NCI-H526 (cell line): ENCODE results near the gene KRTAP10-10.
"Not testable (repeated sequence)": the region's sequence is repeated elsewhere in the genome, so short reads cannot be mapped to it uniquely, and the experiment has no call there.

Source experiments
- DNase-seq, 2 experiments: peaks; one replicate each; lab custom pipeline; 2025; lab: John Stamatoyannopoulos, UW

KRTAP10-10 gene

DNA sequence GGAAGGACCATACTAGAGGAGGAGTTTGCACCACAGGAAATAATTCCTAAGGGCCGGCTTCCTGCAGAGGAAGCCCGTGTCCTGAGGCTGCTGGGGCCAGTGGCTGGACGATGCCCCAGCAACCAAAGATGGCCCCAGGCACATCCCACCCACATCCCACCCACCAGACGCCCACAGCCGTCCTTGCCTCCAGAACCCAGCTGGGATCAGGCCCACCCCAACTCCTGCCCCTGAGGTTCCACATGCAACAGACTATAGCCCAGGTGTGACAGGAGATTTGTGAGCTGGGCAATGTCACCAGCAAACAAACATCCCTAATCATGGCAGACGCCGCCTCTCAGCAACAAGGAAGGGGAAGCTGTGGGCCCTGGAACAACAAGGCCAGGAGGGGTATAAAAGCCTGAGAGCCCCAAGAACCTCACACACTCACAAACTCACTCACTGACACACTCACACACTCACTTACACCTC, 10.4 kb upstream of the KRTAP10-10 start, which contains the start of gene KRTAP10-9:
TSS of gene KRTAP10-9 (plus strand) at position 421 of the 471 bp plus-strand sequence. CDS start 79 bp downstream, outside the sequence.
- no peak for DNase-seq

DNA sequence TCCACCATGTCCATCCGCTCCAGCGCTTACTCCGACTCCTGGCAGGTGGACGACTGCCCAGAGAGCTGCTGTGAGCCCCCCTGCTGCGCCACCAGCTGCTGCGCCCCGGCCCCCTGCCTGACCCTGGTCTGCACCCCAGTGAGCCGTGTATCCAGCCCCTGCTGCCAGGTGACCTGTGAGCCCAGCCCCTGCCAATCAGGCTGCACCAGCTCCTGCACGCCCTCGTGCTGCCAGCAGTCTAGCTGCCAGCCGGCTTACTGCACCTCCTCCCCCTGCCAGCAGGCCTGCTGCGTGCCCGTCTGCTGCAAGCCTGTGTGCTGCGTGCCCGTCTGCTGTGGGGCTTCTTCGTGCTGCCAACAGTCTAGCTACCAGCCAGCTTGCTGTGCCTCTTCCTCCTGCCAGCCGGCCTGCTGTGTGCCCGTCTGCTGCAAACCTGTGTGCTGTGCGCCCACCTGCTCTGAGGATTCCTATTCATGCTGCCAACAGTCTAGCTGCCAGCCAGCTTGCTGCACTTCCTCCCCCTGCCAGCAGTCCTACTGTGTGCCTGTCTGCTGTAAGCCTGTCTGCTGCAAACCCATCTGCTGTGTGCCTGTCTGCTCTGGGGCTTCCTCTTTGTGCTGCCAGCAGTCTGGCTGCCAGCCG, 9.9 kb upstream of the KRTAP10-10 start:
- DNase-seq: not testable (repeated sequence)

DNA sequence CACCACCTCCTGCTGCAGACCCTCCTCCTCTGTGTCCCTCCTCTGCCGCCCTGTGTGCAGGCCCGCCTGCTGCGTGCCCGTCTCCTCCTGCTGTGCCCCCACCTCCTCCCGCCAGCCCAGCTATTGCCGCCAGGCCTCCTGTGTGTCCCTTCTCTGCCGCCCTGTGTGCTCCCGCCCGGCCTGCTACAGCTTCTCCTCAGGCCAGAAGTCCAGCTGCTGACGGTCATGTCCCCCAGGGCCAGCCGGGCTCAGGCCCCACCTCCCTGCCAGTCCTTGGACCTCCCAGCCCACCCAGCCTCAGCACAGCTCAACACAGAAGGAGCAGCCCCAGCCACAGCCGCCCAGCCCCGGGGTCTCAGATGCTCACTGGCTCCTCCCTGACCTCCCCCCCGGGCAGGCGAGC, 9.3 kb upstream of the KRTAP10-10 start:
- DNase-seq: not testable (repeated sequence)

DNA sequence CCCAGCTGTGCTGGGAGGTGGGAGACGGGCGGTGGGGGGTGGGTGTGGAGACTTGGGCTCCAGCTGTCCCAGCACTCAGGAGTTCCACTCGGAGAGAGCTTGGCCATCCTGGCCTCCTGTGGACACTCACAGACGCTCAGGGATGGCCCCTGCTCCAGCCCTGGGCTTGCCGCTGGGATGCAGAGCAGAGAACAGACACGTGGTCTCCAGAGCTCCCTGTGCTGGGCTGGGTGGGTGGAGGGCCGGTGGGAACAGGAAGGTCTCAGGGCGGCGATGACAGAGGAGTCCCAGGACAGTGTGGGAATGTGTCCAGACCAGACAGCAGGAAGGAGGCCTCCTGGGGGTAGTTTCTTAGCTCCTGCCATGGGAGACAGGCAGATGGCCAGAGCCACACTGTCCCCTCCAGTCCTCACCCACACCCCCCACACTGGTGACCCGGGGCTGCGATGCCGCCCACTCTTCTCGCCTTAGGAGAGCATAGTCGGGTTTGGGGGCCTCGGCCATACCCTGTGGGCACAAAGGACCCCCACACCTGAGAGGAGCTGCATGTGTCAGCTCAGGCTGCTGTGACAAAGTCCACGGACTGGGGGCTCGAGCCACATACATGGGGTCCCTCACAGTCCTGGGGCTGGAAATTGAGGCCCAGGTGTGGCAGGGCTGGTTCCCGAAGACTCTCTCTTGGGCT, 8.3 kb upstream of the KRTAP10-10 start:
- DNase-seq: no peak

GRCh38 chr21:44630440-44630839, 6.7 kb upstream of the KRTAP10-10 start:
- DNase-seq: no peak

DNA sequence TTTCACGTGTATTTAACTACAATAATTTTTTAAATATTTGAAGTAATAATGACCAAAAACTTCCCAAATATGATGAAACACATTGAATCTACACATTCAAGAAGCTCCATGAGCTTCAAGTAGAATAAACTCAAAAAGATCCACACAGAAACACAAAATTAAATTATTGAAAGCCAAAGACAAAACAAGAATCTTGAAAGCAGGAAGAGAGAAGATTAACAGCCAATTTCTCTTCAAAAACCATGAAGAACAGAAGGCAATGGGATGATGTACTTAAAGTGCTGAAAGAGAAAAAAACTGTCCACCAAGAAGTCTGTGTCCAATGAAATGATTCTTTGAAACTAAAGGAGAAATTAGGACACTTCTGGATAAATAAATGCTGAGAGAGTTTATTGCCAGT, 5.1 kb upstream of the KRTAP10-10 start:
- DNase-seq: no peak

DNA sequence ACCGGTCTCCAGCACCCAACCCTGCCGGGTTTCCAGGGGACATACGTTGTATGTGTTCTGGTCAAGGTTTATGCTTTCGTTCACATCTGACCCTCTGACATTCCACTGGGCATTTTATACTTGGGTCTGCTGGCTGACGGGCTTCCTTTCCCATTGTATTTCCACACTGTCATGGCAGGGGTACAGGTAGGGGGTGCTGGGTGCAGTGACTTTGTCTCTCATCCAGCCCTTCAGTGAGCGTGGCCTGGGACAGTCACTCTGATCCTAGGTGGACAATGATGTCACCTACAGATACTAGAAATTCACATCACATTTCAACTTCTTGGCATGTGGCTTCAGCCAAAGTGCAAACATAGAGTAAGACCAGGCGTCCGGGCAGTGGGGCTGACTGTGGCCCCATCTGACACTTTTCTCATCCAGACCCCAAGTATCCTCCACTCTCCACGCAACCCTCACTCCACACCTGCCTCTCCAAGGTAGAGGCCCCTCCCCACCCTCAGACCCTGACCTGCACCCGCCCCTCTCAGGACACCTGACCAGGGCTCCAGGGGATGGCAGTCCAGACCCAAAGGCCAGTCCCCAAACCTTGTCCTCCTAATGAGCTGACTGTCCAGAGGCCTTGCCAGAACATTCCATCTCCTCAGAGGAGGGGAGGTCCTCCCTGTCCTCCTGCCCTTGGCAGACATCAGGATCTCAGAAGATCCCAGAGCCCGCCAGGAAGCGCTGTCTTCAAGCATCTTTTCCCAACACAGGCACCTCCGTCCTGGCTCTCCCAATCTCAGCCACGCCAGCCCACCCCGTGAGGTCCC, 743 bp upstream of the KRTAP10-10 start:
- no peak for DNase-seq

GRCh38 chr21:44637851-44638348, 744 bp downstream of the KRTAP10-10 start:
- DNase-seq: not testable (repeated sequence)

DNA sequence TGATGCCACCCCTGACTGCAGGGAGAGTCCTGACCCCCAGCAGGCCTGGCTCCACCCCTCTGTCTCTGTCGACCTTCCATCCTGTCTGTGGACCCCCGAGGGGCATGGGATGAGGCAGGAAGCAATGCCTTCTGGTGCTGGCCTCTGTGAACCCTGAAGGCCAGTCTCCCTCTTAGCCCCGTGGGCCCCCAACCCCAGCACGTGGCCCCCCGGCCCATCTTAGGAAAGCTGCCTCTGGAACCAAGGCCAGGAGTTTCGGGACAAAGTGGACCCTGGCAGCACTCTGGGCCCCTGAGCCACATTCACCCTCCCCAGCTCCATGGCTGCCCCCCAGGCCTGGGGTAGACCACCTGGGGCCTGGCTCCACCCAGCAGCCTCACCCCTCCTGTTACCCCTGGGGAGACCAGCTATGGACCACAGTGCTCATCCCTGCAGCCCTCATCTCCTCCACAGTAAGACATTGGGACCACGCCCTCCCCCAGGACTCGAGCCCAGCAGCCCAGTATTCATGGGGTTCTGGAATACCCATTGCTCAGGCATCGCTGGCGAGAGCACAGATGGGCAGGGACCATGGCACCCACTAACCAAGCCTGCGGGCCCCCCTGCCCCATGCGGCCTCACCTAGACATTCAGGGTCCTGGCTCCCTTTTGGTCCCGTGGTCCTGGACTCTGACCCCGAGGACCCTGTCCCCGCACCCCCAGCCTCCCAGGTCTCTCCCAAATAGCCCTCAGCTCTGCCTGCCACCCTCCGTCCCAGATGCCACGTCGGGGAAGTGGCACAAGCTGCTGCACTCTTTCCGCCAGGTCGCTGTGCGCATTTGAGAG, 1.6 kb downstream of the KRTAP10-10 start:
- DNase-seq: not testable (repeated sequence)

- no peak for DNase-seq
These were observed 2.1 kb downstream of the KRTAP10-10 start for GRCh38 chr21:44639331-44639655.

DNA sequence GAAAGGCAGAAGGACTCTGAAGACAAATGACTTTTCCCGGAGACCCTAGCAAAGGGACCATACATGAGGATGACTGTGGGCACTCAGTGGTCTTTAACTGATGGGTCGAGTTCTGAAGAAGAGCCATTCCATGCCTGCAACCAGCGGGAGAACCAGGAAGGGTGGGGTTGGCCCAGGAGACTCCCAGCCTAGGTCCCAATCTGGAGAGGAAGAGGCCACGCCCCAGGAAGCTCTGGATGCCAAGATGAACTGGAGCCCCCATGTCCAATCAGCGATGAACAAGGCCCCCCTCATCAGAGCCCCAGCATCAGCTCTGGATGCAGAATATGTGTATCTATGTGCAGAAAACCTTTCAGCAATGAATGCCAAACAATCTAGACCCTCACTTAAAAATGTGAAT, 3.6 kb downstream of the KRTAP10-10 start:
- no peak for DNase-seq

DNA sequence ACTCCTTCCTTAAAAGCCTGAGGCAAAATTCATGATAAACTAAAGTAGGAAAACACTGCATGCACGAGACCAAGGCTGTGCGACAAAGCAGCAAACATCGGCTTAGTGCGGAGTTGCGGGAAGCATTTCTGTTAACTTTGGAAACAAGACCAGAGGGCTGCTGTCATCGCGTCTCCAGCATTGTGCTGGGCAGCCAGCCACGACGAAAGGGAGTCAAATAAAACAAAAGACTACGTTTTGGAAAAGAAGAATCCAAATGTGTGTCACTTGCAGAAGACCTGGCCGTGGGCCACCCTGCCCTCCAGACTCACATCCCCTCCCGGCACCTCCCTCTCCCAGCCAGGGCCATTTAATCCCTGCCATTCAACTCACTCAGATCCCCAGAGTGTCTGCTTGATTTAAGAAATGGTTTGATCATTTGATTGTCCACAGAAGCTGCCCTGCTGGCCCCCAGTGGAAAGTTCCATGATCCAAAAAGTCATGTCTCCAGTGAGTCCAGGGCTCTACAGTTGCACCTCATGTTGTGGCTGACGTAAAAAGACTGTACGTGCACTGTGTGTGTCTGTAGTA, 6.7 kb downstream of the KRTAP10-10 start:
- DNase-seq: no peak

DNA sequence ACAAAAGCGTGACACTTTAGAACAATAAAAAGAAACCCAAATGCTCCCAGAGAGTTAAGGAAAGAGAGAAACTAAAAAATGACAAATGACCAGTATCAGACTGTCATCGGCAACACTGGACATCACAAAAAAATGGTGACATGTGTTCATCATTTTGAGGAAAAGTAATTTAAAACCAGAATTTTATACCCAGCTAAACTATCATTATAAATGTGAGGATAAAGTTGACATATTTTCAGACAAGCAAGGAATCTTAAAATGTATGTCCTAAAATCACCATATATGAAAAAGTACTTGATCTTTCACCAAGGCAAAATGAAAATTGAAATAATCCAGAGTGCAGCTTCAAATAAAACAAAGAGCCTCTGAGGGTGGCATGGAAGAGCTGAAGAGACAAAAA, 7.7 kb downstream of the KRTAP10-10 start:
- DNase-seq: no peak

DNA sequence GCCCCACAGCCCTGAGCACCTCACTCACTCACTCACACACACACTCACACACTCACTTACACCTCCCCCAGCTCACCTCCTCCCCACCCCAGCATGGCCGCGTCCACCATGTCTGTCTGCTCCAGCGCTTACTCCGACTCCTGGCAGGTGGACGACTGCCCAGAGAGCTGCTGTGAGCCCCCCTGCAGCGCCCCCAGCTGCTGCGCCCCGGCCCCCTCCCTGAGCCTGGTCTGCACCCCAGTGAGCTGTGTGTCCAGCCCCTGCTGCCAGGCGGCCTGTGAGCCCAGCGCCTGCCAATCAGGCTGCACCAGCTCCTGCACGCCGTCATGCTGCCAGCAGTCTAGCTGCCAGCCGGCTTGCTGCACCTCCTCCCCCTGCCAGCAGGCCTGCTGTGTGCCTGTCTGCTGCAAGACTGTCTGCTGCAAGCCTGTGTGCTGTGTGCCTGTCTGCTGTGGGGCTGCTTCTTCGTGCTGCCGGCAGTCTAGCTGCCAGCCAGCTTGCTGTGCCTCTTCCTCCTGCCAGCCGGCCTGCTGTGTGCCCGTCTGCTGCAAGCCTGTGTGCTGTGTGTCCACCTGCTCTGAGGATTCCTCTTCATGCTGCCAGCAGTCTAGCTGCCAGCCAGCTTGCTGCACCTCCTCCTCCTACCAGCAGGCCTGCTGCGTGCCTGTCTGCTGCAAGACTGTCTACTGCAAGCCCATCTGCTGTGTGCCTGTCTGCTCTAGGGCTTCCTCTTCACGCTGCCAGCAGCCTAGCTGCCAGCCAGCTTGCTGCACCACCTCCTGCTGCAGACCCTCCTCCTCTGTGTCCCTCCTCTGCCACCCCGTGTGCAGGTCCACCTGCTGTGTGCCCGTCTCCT, 9.4 kb downstream of the KRTAP10-10 start, which contains the start of gene KRTAP10-11:
TSS of gene KRTAP10-11 (plus strand) at position 49 of the 856 bp plus-strand sequence. CDS start at position 94, 45 bp downstream.
- DNase-seq: not testable (repeated sequence)

DNA sequence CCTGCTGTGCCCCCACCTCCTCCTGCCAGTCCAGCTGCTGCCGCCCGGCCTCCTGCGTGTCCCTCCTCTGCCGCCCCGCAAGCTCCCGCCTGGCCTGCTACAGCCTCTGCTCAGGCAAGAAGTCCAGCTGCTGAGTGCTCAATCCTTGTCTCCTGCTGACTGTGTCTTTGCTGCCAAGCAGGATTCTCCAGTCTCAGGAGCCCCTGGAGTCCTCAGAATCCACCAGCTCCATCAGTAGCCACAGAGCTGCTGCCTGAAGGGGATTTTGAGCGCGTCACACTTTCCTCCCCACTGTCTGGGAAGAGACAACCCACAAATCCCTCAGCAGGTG, 10.0 kb downstream of the KRTAP10-10 start:
- no peak for DNase-seq

- no peak for DNase-seq
These were observed 11.6 kb downstream of the KRTAP10-10 start for GRCh38 chr21:44648557-44649311.

DNA sequence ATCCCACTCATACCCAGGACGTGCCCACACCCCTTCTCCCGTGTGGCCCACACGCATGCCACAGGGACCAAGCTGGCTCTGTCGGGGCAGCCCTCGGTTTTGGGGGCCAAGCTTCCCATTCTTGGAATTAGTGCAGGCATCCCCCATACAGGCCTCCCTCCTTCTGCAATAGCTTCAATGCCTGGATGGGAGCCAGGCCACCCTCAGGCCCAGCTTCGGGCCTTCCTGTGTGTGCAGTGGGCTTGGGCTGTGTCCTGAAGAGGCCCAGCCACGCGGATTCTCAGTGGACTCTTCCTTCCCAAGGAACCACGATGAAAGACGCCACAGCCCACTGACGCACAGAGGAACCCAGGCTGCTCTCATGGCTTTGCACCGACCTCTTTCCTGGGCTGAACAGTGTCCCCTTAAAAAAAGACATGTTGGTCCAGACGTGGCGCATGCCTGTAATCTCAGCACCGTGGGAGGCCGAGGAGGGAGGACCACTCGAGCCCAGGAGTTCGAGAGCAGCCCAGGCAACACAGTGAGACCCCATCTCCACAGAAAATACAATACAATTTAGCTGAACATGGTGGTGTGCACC, 12.5 kb downstream of the KRTAP10-10 start:
- no peak for DNase-seq

GRCh38 chr21:44650265-44650972, 13.3 kb downstream of the KRTAP10-10 start:
- no peak for DNase-seq
